SK-N-SH (cell line): ENCODE measurements around the gene CCDC74B.
"Not testable (repeated sequence)": the region's sequence is repeated elsewhere in the genome, so short reads cannot be mapped to it uniquely, and the experiment has no call there.

Experiments
- RFX5 ChIP-seq: IDR thresholded peaks from 2 replicates; pipeline ENCODE4 v1.6.1; 2012; ENCODE audit warnings: mild to moderate bottlenecking, improper control_type of control experiment, low read length
- TF ChIP-seq, protein P1 (sequence below): fragments of 200-600 bp; sonication (generic); IDR thresholded peaks from 2 replicates; pipeline ENCODE4 v1.6.1; 2017; ENCODE audit warnings: antibody characterized with exemption, mild to moderate bottlenecking, moderate library complexity

DNA sequence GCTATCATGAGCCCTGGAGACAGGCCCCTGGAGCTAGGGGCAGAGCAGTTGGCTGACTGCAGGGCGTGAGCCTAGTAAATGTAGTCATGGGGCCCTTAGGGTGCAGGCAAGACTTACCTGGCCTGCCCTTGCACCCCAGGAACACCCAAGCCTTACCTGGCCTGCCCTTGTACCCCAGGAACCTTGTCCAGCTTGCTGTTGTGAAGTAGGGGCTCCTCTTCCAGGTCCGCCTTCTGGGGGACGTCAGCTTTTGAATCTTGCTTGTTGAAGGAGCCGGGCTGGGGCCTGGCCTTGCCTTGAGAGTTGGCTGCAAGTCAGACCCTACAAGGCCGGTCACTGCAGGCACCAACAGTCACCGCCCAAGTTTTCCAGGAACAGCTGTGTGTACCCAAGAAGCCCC lies 3.9 kb downstream of the CCDC74B start:
- not testable (repeated sequence) for TF ChIP-seq RFX5
- TF ChIP-seq, protein P1, sequence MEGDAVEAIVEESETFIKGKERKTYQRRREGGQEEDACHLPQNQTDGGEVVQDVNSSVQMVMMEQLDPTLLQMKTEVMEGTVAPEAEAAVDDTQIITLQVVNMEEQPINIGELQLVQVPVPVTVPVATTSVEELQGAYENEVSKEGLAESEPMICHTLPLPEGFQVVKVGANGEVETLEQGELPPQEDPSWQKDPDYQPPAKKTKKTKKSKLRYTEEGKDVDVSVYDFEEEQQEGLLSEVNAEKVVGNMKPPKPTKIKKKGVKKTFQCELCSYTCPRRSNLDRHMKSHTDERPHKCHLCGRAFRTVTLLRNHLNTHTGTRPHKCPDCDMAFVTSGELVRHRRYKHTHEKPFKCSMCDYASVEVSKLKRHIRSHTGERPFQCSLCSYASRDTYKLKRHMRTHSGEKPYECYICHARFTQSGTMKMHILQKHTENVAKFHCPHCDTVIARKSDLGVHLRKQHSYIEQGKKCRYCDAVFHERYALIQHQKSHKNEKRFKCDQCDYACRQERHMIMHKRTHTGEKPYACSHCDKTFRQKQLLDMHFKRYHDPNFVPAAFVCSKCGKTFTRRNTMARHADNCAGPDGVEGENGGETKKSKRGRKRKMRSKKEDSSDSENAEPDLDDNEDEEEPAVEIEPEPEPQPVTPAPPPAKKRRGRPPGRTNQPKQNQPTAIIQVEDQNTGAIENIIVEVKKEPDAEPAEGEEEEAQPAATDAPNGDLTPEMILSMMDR: not testable (repeated sequence)
